HG02885 (cell line): Measurements from ENCODE around the gene HELZ.
"Not testable (repeated sequence)": the region's sequence is repeated elsewhere in the genome, so short reads cannot be mapped to it uniquely, and the experiment has no call there.

ENCODE experiments used
- ATAC-seq: cut with Tn5 transposase; IDR thresholded peaks from one replicate; pipeline ENCODE4 v1.9.1; 2021; ENCODE audit warnings: mild to moderate bottlenecking; ENCODE audit not compliant: unreplicated experiment, poor library complexity

The HELZ gene

DNA sequence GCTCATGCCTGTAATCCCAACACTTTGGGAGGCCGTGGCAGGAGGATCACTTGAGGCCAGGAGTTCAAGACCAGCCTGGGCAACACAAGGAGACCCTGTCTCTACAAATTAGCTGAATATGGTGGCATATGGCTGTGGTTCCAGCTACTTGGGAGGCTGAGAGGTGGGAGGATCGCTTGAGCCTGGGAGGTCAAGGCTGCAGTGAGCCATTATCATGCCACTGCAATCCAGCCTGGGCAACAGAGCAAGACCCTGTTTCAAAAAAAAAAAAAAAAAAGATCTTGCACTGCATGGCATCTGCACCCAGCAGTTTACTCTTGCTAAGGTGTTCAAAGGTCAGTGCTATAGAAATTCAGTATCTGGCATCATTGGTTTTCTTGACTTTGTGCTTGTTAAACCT is 26.2 kb upstream of the HELZ start:
- ATAC-seq, result not testable (repeated sequence)

DNA sequence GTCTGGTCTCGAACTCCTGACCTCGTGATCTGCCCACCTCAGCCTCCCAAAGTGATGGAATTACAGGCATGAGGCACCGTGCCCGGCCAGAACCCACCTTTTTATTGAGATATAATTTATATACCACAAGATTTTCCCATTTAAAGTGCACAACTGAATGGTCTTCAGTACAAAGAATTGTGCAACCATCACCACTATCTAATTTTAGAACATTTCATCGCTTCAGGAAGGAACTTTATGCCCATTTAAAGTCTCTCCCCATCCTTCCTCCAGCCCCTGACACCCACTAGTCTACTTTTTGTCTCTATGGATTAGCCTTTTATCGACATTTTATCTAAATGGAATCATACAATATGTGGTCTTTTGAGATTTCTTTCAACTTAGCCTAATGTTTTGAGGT is 25.4 kb upstream of the HELZ start:
- ATAC-seq, result no peak

DNA sequence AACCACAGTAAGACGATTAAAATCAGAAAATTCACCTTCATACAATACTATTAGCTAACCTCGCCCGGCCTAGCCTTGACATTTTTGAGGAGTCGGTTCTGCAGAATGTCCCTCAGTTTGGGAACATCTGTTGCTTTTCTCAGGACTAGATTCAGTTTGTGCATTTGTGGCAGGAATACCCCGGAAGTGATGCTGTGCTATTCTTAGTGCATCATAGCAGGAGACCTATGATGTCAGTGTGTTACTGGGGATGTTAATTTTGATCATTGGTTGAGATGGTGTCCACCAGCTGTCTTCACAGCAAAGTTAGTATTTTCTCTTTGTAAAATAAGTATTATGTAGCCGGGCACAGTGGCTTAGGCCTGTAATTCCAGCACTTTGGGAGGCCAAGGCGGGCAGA is 21.5 kb upstream of the HELZ start:
- ATAC-seq, result no peak

DNA sequence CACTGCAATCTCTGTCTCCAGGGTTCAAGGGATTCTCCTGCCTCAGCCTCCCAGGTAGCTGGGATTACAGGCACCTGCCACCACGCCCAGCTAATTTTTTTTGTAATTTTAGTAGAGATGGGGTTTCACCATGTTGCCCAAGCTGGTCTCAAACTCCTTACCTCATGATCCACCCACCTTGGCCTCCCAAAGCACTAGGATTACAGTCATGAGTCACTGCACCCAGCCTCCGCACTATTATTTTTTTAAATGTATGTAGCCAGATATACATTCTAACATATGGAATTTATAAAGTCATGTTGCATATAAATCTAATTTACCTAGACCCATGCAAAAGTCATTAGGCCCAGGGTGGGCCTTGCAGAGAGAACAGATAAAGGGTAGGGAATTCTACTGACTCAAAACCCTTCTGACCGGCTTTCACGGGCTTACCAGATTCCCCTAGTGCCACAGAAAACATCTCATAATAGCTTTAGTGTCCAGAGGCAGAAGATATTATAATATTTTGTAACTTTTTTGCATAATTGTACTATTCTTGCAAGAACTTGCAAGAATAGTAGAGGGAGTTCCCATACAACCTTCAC is 20.5 kb upstream of the HELZ start:
- no peak for ATAC-seq

DNA sequence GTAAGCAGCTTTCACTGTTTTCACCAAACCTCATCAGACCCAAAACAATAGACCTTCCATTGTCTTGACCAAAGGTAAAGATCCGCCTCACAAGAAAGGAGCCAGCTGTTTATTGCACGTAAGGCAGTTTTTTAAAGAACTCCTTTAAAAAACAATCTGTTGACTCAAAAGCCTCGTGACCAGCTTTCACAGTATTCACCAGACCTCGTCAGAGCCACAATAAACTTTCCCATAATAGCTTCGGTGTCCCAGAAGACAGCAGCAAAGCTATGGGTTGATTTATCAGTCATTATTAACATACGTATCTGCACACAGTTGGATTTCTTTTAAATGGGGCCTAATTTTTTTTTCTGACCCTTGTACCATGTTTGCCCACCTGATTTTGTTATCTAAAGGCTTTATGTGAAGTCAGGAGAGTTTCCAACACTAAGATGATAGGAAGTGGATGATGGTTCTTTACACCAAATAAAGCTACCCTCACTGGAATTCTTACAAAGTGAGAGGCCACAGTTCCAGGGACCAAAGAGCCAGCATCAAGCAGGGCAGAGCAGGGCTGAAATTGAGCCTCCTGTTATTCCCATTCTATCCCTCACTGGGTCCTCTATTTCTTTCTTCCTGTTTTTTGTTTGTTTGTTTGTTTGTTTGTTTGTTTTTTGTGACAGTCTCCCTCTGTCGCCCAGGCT is 17.6 kb upstream of the HELZ start:
- no peak for ATAC-seq

DNA sequence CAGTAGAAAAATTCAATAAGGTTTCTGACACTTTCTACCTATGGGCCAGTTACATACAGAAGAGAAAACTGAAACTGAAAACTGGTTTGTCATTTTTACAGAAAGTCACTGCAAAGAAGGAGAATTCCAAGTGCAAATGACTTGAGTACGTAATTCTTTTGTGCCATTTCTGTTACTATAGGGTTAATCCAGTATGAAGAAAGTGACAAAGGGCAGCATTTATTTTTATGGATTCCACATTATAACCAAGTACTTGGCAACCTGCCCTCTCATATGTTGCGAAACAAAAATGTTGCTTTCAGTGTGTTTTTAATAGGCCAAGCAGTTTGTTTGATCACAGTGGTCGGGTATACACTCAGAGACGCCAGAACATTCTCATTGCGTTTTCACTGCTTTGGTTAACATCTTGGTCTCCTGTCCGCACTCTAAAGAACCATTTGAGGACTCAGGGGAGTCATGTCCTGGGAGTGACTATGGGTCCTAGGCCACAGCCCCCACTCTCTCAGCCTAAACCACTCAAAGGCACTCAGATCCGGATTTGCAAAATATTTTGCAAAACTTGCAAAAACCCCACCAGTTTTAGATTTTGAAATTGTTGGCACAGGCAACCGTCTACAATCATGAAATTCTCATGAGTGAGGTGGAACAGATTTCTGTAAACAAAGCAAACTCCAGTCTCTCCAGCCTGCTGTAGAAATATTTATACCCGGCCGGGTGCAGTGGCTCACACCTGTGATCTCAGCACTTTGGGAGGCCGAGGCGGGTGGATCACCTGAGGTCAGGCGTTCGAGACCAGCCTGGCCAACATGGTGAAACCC is 15.4 kb upstream of the HELZ start:
- ATAC-seq, result no peak

DNA sequence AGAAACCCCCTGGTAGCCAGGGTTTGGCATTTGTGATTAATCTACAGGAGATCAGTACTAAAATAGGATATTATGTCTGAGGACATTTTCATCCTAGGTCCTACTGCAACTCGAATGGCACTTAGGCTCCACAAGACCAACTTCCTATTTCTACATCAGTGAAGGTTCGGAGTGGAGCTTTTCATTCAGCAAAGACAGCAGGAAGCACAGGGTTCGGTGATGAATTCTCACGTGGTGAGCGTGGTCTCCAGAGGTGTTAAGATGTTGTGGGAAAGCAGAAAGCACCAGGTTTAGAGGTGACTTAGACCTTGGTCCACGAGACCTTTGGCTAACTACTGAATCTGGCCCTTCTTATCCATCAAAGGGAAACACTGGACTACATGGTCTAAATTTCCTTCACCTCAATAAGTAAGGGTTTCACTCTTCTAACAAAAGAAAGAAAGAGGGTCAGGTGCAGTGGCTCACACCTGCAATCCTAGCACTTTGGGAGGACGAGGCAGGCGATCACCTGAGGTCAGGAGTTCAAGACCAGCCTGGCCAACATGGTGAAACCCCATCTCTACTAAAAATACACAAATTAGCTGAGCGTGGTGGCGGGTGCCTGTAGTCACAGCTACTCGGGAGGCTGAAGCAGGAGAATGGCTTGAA is 13.9 kb upstream of the HELZ start:
- no peak for ATAC-seq

DNA sequence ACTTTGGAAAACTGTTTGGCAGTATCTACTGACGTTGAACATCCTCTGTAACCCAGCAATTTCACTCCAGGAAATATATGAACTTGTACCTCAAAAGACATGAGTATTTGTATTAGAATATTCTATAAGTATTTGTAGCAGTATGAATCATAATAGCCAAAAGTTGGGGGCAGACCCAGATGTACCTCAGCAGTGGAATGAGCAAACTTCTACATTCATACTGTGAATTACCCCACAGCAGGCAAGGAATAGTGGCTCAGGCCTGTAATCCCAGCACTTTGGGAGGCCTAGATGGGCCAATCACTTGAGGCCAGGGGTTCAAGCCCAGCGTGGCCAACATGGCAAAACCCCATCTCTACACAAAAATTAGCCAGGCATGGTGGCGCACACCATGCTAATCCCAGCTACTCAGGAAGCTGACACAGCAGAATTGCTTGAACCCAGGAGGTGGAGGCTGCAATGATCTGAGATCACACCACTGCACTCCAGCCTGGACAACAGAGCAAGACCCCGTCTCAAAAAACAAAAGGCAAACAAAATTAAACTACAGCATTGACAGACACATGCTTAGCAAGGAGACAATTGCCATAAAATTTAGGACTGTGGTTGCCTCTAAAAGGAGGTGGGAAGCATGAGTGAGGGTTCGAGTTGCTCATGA is 11.2 kb upstream of the HELZ start:
- ATAC-seq, result no peak

DNA sequence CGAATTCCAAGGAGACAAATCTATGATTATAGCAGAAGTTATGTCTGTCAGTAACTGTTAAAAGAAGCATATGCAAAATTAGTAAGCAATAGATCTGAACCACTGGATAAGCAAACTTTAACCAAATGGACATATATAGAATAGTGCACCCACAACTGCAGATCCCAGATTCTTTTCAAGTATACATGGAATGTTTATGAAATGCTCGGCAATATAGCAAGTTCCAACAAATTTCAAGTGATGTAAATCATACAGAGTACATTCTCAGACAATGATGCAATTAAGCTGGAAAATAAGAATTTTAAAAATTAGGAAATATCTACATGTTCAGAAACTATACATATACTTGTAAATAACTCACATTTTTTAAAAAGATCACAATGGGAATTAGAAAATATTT is 8.4 kb upstream of the HELZ start:
- no peak for ATAC-seq

DNA sequence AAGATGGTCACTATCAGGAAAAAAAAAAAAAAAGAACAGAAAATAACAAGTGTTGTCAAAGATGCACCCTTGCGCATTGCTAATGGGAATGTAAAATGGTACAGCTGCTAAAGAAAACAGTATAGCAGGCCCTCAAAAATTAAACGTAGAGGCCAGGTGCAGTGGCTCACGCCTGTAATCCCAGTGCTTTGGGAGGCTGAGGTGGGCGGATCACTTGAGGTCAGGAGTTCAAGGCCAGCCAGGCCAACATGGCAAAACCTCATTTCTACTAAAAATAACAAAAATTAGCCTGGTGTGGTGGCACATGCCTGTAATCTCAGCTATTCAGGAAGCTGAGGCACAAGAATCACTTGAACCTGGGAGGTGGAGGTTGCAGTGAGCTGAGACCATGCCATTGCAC is 6.6 kb upstream of the HELZ start:
- ATAC-seq, result not testable (repeated sequence)

DNA sequence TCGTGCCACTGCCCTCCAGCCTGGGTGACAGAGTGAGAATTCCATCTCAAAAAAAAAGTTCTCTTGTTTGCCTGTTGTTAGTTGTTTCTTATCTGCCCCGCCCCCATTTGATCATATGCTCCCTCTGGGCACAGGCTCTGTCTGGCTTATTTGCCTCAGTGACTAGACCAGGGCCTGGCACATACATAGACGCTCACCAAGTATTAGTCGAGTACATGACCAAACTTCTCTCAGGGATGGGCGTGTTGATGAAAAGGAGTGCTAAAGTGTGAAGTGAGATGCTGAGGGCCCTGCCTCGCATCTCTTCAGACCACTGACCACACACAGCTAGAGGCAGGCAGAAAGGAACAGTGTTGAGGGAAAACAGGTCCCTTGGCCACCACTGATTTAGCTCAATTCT is 3.3 kb upstream of the HELZ start:
- no peak for ATAC-seq

DNA sequence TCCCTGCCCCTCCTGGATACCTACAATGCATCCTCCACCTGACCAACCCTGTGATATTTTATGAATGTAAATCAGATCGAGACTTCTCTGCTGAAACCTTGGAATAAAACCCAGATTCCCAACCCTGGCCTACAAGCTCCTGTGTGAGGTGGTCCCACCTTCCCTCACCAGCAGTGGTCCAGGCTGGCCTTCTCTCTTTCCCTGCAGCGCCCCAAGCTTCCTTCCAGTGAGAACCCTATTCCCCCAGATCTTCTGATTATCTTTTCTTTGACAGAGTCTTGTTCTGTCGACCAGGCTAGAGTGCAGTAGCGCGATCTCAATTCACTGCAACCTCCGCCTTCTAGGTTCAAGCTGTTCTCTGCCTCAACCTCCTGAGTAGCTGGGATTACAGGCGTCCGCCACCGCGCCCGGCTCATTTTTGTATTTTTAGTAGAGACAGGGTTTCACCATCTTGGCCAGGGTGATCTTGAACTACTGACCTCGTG is 2.5 kb upstream of the HELZ start:
- ATAC-seq, result no peak

DNA sequence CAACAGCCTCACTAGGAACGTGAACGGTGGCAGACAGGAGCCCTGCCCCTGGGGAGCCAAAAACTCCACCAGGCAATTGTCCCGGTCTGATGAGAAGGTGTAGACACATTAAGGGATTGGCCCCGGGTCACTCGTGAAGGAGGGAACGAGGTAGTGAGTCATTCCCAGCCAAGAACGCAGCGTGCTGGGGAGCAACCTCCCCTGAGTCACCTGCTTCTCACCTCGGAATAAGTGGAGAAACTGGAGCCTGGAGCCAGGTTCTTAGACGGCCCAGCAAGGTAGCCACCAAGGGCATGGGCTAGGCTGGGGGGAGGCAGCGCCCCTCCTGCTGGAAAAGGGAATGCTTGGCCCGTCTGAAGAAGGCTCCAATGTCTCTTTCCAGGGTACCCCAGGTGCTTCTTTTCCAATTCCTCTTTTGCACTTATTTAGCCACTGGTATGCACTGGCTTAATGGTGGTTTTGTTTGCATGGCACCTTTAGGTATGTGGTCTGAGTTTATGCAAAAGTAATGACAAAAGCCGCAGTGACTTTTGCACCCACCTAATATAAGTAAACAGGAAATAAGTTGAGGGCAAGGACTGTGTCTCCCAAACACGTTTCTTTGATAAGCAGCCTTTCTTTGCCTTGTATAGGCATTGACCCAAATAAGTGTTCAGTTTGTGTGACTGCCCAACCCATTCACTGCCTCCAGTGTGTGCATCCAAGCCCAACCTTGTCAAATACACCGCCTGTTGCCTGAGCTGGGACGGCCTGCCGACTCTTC is 1.8 kb upstream of the HELZ start:
- ATAC-seq, result peak; percentile 47

DNA sequence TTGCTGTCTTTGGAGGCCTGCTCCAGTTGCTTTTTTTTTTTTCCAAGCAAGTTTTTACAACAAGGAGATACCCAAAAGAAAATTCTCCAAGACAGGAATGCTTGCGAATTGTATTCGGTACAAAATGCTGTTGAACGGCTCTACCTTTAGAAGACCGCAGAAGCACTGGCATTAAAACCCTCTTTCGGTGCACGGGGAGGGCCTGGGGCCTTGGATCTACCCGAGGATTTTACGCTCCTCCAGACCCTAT is 1.3 kb upstream of the HELZ start:
- ATAC-seq, result no peak

DNA sequence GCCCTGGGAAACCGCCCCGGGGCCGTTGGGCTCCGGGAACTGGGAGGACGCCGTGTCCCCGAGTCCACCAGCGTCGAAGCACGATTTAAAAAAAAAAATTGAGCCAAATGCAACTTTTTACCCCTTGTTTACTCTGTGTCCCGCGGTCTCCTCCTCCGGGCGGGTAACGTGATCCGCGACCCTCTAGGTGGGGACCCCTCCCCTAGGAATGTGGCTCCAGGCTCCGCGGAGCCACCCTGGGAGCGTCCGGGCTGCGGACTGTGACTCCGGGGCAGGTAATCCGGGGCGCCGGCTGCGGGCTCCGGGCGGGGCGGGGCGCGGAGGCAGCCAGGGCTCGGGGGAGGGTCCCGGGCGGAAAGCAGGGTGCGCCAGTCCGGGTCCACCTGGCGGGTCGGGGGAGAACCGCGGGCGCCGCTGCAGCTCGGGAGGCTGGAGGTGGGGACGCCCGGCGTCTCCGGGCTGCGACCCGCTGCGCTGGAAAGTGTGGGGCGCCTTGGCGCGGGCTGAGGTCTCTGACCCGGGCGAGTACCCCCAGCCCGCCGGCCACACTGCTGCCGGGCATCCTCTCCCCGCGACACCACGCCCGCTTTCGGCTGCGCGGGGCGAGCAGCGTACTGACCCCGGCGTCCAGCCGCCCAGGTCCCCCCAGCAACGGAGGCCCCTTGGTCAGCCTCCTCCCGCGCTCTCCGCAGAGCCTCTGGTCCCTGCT is 852 bp upstream of the HELZ start:
- no peak for ATAC-seq

DNA sequence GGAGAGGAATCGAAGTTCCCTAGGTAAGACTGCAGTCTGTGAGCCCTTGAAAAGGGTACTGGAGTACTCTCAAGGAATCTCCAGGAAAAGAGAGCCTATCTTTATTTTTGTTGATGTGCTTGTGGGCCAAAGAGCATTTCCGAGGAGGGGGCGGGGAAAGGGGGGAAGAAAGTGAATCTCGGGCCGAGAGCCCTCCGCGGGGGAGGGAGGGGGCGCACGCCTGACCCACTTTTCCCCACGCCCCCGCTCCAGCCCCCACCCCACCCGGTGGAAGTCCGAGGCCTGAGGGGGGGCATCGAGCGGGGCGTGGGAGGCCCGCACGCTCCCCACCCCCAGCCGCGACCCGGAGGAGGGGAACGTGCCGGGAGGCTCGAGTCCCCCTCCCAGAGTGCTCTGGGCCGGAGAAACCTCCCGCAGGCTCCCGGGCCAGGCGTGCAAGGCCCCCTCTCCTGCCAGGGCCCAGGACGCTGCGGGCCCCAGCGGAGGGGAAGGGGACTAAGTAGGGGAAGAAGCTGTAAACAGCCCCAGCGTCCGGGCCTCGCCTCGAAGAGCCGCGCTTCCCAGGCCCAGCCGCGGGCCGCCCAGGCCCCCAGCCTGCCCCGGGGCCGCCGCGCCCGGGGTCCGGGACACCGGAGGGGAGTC is 444 bp downstream of the HELZ start:
- ATAC-seq, result peak; percentile 31

DNA sequence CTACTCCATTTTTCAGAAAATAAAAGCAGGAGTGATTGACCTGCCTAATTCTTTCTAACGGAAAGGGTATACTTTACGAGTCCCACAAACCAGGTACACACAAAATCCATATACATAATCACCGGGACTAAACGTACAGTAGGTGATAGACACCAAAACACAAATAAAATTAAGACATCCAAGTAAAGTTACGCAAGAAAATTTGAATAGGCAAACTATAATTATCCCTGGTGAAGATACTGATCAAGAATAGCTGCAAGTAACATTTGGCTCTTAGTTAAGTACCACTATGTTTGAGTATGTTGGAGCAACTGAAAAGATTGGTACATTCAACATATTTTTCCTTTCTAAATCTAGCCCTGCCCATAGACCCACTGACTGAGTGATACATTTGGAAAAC is 1.7 kb downstream of the HELZ start:
- ATAC-seq, result no peak

DNA sequence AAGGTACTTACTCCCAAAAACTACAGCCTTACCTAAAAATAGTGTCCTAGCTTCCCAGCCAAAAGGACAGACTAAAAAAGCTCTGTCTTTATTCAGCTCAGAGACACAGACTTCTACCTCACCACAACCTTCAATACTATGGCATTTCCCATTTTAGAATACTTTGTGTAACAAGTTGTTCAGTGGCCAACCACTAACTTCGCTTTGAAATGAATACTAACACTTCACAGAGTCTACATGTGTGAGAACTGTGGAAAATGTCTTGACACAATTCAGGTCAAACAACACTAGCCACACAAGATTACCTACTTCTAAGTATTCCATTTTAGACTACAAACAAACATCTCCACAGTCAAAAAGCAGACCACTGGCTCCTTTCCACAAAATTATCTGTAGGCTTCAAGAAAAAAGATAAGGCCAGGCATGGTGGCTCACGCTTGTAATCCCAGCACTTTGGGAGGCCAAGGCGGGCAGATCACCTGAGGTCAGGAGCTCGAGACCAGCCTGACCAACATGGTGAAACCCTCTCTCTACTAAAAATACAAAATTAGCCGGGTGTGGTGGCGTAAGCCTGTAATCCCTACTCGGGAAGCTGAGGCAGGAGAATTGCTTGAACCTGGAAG is 3.2 kb downstream of the HELZ start:
- no peak for ATAC-seq

DNA sequence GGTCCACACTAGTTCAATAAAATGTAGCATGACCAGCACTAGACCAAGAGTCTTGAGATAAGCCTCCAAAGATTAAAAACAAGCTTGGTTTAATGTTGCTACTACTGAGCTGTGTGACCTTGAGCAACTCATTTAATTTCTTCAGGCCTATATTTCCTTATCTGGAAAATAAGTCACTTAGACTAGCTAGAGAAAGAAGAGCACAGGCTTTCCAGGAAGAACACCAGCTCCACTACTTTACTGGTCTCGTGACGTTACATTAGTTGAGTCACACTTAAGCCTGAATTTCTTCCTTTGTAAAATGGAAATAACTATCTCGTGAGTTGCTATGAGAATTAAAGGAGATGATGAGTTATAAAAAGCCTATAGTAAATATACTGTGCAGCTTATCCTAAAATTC is 5.4 kb downstream of the HELZ start:
- ATAC-seq, result no peak
